LNCaP clone FGC (cell line): ENCODE results near the gene MDM4.
A peak's percentile ranks its signal among the peaks of the same experiment; 100 is the strongest.
"Not testable (repeated sequence)": the region's sequence is repeated elsewhere in the genome, so short reads cannot be mapped to it uniquely, and the experiment has no call there.

ENCODE experiments used
- DNase-seq: peaks from one replicate; pipeline ENCODE4 v3.0.0-alpha.2; 2011; ENCODE audit warnings: low read depth
- H3K4me3 ChIP-seq: 2 replicates; pipeline ENCODE4 v1.5.1; 2011; ENCODE audit warnings: mild to moderate bottlenecking, low read depth, low read length, control low read depth
- CTCF ChIP-seq: IDR thresholded peaks from 2 replicates; pipeline ENCODE4 v1.5.1; 2012; ENCODE audit warnings: mild to moderate bottlenecking; ENCODE audit not compliant: control insufficient read depth, insufficient read depth; ENCODE audit errors: extremely low read depth

MDM4 gene

GRCh38 chr1:204506969-204507316 lies 9.3 kb upstream of the MDM4 start:
- peak; percentile 83 for DNase-seq
- peak overlapping the region; percentile 61 for H3K4me3 ChIP-seq
- TF ChIP-seq CTCF: no peak

DNA sequence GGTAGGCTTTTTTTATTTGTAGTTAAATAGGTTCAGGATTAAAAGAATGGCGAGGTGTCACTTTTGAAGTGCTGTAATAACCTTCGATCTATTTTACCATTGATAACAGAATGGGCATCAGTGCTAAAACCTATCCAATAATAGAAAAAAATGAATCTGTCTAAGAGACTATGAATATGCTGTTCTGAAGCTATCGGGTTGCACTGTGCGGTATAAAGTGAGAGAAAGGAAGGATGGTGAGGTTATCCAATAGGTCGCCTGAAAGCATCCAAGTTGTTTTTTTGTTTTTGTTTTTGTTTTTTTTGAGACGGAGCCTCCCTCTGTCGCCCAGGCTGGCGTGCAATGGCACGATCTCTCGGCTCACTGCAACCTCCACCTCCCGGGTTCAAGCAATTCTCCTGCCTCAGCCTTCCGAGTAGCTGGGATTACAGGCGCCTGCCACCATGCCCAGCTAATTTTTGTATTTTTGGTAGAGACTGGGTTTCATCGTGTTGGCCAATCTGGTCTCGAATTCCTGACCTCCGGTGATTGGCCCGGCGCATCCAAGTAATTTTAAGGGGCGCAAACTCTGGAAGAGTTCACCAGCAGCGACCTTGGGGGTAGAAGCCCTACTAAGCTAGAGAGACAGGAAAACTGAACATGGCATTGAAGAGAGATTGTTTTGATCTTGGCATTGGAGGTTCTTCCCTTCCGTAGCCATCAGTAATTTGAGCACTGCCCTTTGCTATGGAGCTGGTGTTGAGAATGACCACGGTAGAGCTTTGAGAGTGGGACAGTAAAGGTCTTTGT lies 8.7 kb upstream of the MDM4 start:
- TF ChIP-seq CTCF: no peak
- no peak for DNase-seq
- H3K4me3 ChIP-seq: peak overlapping the region; percentile 61

DNA sequence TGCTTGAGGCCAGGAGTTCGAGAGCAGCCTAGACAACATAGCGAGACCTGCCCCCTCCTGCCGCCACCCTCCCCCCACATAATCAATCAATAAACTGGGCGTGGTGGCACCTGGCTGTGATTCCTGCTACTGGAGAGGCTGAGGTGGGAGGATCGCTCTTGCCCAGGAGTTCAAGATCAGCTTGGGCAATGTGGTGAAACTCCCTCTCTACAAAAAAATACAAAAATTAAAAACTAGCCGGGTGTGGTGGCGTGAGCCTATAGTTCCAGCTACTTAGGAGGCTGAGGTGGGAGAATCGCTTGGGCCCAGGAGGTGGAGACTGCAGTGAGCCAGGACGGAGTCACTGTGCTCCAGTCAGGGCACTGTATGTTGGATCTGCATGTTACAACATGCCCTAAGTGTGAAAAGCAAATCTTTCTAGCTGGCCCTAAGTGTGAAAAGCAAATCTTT lies 7.0 kb upstream of the MDM4 start:
- DNase-seq: no peak
- TF ChIP-seq CTCF: no peak

DNA sequence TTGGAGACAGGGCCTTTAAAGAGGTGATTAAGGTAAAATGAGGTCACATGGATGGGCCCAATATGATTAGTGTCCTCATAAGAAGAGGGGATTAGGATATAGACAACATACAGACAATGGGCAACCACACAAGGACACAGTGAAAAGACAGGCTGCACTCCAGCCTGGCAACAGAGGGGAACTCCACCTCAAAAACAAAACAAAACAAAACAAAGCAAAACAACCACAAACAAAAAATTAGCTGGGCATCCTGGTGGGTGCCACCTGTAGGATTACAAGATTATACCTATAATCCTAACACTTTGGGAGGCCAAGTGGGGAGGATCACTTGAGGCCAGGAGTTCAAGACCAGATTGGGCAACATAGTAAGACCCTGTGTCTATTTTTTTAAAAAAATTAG lies 4.8 kb upstream of the MDM4 start:
- H3K4me3 ChIP-seq: no peak overlapping the region
- no peak for DNase-seq
- no peak for TF ChIP-seq CTCF

More for the DNA sequence above, 7.0 kb upstream of the MDM4 start:
- H3K4me3 ChIP-seq: no peak overlapping the region

- no peak for TF ChIP-seq CTCF
- DNase-seq: no peak
- no peak overlapping the region for H3K4me3 ChIP-seq
Observed at GRCh38 chr1:204513117-204513716, 3.0 kb upstream of the MDM4 start.

DNA sequence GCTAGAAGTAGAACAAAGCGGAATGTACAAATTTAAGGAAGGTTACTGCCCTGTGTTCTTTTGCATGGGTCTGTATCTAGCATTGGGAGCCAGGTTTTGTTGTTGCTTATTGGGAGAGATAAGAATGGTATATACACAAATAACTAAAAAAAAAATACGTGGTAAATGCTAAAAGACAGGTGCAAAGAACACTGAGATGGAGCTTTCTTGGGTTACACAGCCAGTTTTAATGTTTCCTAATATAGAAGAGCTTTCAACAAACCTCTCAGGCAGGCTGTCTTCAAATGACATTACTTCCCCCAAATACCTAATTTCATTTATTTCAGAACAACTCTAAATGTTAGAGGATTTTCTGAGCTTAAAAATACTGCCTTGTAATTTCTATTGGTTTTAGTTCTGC lies 1.4 kb upstream of the MDM4 start:
- TF ChIP-seq CTCF: no peak
- H3K4me3 ChIP-seq: no peak overlapping the region
- no peak for DNase-seq

- not testable (repeated sequence) for DNase-seq
- peak overlapping the region; percentile 97 for H3K4me3 ChIP-seq
Observed at GRCh38 chr1:204517382-204517781, 1.2 kb downstream of the MDM4 start.
